Psoas muscle (tissue), 8 donors: ENCODE measurements around the gene PLK5. TPM values are rescaled to one million over a fixed set of nuclear protein-coding genes. Genes with fewer than 3 reads are reported as not detected.

Source experiments
- ATAC-seq, 4 donors: fragments of 200-7000 bp; cut with Tn5 transposase; one replicate each; pipeline ENCODE4 v1.9.1; 2020; ENCODE audit warnings: moderate library complexity in 3 of 4, mild to moderate bottlenecking in 2 of 4
- DNase-seq, 2 donors: peaks; one replicate each; pipeline ENCODE4 v3.0.0-alpha.2; 2020
- H3K27ac ChIP-seq: fragments of 200-600 bp; one replicate; pipeline ENCODE4 v1.8.0; 2022
- H3K27me3 ChIP-seq, 3 donors: fragments of 200-600 bp in 1 of 3; one replicate each; pipeline versions ENCODE4 v1.6.1 to v1.8.0; 2013 to 2022; ENCODE audit warnings: low read length in 2 of 3, mild to moderate bottlenecking in 2 of 3, moderate library complexity in 1 of 3; ENCODE audit not compliant: insufficient read depth in 3 of 3
- H3K36me3 ChIP-seq, 2 donors: fragments of 200-600 bp in 1 of 2; one replicate each; pipeline versions ENCODE4 v1.6.1 to v1.8.0; 2013 to 2022; ENCODE audit warnings: low read depth in 1 of 2, mild to moderate bottlenecking in 1 of 2, moderate library complexity in 1 of 2; ENCODE audit not compliant: insufficient read depth in 1 of 2
- H3K4me1 ChIP-seq: fragments of 200-600 bp; one replicate; pipeline ENCODE4 v1.8.0; 2022
- H3K4me3 ChIP-seq: fragments of 200-600 bp; one replicate; pipeline ENCODE4 v1.8.0; 2022; ENCODE audit warnings: mild to moderate bottlenecking
- H3K9me3 ChIP-seq: fragments of 200-600 bp; one replicate; pipeline ENCODE4 v1.8.0; 2022
- WGBS, 3 donors: extraction: QIAGEN DNeasy Blood & Tissue Kit; methylation state at CpG; one replicate each; pipeline versions ENCODE4 v1.1.6 to v1.1.7; 2013; 5-methylcytosine and 5-hydroxymethylcytosine counted together
- intact Hi-C, 2 donors: fragments of 100-400 bp; cut with DNase I; formaldehyde crosslinking; loops; one replicate each; pipeline versions ENCODE4 v1.11.0 to v1.14.2; 2022
- polyA plus RNA-seq, 3 donors: library from polyadenylated mRNA; stranded (reverse); fragments of 200-250 nt; gene quantifications; one replicate each; pipeline ENCODE4 v1.2.3, GENCODE V29; 2013
- total RNA-seq, 4 donors: library from RNA; stranded (reverse); fragmentation: NEBNext Ultra II Directional in 2 of 4; extraction: Animal tissue kit (Norgen Biotek cat#: 25700) in 2 of 4; gene quantifications; one replicate each; pipeline versions ENCODE4 v1.2.1 to v1.2.4, GENCODE V29; 2021 to 2023
- TF ChIP-seq, protein P1 (sequence below): fragments of 200-600 bp; IDR thresholded peaks from one replicate; pipeline ENCODE4 v1.8.0; 2022; ENCODE audit warnings: antibody characterized with exemption
- donor health status: healthy with polysubstance abuse.
- donor health status: DM: no; HTN: no; CAD: no; lungs with moderate emphysema.
- donor health status: Bipolar disorder and iron deficiency.
- donor health status: healthy.
- donor health status: DM: yes; HTN: yes; CAD: no.
- donor health status: DM: no; HTN: no; CAD: no.
- donor health status: DM: no; HTN: no; CAD: no.
- donor health status: DM: yes; HTN: yes; CAD: no.

The PLK5 gene
- total and polyA plus RNA-seq, 7 donors = 0.03 to 0.35 TPM; not detected in 5

DNA sequence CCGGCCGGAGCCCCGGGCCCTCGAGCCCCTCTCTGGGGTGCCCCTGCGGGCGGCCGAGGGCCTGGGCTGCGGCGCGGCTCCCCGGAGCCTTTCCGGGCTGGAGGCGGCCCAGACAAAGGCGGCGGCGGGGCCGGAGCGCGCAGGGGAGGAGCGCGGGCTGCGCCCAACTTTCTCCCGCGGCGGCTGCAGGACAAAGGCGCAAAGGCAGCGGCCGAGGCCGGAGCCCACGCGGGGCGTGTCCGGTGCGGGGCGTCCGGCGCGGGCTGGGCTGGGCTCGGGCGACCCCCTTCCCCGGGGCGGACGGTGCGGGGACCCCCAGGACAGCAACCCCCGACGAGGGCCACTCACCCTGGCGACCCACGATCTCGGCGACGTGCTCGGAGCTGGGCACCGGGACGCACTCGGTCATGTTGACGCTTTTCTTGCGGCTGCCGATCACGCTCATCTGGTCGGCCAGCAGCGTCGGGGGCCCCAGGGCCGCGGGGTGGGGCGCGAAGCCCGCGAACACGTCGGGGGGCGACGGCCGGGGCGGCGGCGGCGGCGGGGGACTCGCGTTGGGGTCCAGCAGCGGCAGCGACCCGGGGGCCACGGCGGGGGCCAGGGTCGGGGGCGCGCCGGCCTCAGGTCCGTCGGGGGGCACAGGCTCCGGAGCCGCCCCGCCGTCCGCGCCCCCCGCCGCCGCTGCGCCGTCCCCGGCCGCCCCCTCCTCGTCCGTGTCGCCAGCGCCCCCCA is 43.4 kb downstream of the PLK5 start:
- intact Hi-C loops = no loop called here
- Histone ChIP-seq H3K4me1 (no peaks in the 10 kb centered on the region), H3K27ac (peak overlapping the region; percentile 46), H3K36me3 (no peaks in the 10 kb centered on the region), H3K27me3 (peaks cover 0 to 7% (median 5%) of the 10 kb centered on the region in 3 donors), H3K9me3 (no peaks in the 10 kb centered on the region), H3K4me3 (peak overlapping the region; percentile 67)
- ATAC-seq (no peak), DNase-seq (no peak)
- 1% methylated on average over 31 to 108 of the region's 108 CpGs for WGBS, 3 donors
- TF ChIP-seq, protein P1, sequence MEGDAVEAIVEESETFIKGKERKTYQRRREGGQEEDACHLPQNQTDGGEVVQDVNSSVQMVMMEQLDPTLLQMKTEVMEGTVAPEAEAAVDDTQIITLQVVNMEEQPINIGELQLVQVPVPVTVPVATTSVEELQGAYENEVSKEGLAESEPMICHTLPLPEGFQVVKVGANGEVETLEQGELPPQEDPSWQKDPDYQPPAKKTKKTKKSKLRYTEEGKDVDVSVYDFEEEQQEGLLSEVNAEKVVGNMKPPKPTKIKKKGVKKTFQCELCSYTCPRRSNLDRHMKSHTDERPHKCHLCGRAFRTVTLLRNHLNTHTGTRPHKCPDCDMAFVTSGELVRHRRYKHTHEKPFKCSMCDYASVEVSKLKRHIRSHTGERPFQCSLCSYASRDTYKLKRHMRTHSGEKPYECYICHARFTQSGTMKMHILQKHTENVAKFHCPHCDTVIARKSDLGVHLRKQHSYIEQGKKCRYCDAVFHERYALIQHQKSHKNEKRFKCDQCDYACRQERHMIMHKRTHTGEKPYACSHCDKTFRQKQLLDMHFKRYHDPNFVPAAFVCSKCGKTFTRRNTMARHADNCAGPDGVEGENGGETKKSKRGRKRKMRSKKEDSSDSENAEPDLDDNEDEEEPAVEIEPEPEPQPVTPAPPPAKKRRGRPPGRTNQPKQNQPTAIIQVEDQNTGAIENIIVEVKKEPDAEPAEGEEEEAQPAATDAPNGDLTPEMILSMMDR = no peak

DNA sequence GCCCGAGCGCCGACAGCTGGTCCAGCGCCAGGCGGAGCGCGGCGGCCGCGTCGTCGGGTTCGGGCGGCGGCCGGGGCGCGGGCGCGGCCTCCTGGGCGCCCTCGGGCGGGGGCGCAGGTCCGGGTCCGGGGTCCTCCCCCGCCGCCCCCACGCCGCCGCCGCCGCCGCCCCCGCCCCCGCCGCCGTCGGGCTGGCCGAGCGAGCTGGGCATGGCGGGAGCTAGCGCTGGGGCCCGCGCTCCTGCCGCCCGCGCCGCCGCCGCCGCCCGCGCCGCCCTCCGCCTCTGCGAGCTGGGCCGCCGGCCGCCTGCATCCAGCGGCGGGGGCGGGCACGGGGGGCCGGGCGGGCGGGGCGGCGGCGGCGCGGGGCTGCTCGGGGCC is 44.0 kb downstream of the PLK5 start:
- intact Hi-C loops = no loop called here
- DNase-seq = no peak
- TF ChIP-seq, protein P1 = no peak
- Histone ChIP-seq H3K4me1 (no peaks in the 10 kb centered on the region), H3K36me3 (no peaks in the 10 kb centered on the region), H3K27ac (no peak overlapping the region), H3K27me3 (peaks cover 0 to 7% (median 5%) of the 10 kb centered on the region in 3 donors), H3K4me3 (no peak overlapping the region), H3K9me3 (no peaks in the 10 kb centered on the region)
- WGBS, 3 donors = 0% methylated on average over 12 to 70 of the region's 73 CpGs; no CpG with 5 or more reads in 1 of the 3 donors
- no peak for ATAC-seq

DNA sequence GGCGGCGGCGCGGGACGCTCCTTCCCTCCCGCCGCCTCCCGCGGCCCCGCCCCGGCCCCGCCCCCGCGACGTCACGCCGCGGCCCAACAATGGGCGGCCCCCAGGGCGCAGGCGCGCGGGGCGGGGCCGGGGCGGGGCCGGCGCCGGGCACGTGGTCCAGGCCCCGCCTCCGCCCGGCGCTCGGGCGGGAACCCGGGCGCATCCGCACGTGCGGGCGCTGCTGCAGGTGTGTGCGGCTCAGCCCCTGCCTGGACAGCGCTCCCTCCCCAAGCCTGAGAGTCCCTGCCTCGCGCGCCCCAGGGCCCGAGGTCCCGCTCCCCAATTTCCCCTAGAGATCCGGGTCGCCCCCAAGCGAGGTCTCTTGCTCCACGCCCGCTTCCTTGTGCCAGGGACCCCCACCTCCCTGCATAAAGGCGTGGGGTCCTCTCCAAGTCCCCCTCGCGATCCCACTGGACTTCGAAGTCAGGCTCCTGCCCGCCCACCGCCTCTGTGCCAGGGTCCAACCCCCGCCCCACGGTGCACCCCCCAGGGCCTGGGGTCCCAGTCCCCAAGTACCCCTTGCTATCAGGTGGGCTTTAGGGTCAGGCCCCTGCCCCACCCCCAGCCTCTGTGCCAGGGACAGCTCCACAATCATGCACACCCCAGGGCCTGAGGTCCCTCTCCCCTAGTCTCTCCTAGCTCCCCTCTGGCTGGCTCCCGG is 44.6 kb downstream of the PLK5 start, which contains the start of gene MEX3D:
Gene MEX3D, minus strand, starts transcription at position 6 of the 700 bp plus-strand sequence. CDS start 267 bp downstream, outside the sequence.
- Histone ChIP-seq H3K4me1 (no peaks in the 10 kb centered on the region), H3K27ac (peak within 1 kb of the TSS; percentile 46), H3K27me3 (peaks cover 0 to 7% (median 5%) of the 10 kb centered on the region in 3 donors), H3K9me3 (no peaks in the 10 kb centered on the region), H3K4me3 (peak within 1 kb of the TSS; percentile 67), H3K36me3 (no peaks in the 10 kb centered on the region)
- 7 to 17% (median 13%) methylated on average over 18 to 60 of the region's 63 CpGs for WGBS, 3 donors
- DNase-seq (peak; percentile 85 to 88), ATAC-seq (peak; percentile 89 to 97 (median 94))
- TF ChIP-seq, protein P1 = no peak
- intact Hi-C loops = no loop called here

DNA sequence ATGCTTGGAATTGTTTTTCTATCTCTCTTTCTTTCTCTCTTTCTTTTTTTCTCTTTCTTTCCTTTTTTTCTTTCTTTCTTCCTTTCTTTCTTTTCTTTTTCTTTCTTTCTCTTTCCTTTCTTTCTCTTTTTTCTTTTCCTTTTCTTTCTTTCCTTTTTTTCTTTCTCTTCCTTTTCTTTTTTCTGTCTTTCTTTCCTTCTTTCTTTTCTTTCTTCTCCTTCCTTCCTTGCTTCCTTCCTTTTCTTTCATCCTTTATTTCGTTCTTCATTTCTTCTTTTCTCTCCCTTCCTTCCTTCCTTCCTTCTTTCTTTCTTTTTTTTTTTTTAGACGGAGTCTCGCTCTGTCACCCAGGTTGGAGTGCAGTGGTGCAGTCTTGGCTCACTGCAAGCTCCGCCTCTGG is 46.1 kb downstream of the PLK5 start:
- Histone ChIP-seq H3K27me3 (peaks cover 0 to 7% (median 5%) of the 10 kb centered on the region in 3 donors), H3K36me3 (no peaks in the 10 kb centered on the region), H3K9me3 (no peaks in the 10 kb centered on the region), H3K27ac (no peak overlapping the region), H3K4me3 (no peak overlapping the region), H3K4me1 (no peaks in the 10 kb centered on the region)
- DNase-seq (no peak), ATAC-seq (no peak)
- WGBS, 3 donors = 75 to 83% (median 80%) methylated on average over 4 of the region's 4 CpGs
- TF ChIP-seq, protein P1 = no peak
- intact Hi-C loops = no loop called here
